ENCODE data around the gene ZHX3. TPM values are rescaled to one million over a fixed set of nuclear protein-coding genes. Genes with fewer than 3 reads are reported as not detected.
A peak's percentile ranks its signal among the peaks of the same experiment; 100 is the strongest.

ZHX3 gene
- total RNA-seq, 1 donor from 2014 or later = 26.8 TPM

GRCh38 chr20:41275301-41275731 is 42.2 kb downstream of the ZHX3 start:
- no peak for DNase-seq (ENCODE audit: extremely low spot score in 2 of 2)
- TF ChIP-seq POLR2A (IDR thresholded peaks at IDR 0.05) (no peak), POLR2AphosphoS5 (IDR thresholded peaks at IDR 0.05; ENCODE audit: insufficient read depth in 1 of 2, low read depth in 1 of 2) (no peak)
- TF ChIP-seq, protein P1, sequence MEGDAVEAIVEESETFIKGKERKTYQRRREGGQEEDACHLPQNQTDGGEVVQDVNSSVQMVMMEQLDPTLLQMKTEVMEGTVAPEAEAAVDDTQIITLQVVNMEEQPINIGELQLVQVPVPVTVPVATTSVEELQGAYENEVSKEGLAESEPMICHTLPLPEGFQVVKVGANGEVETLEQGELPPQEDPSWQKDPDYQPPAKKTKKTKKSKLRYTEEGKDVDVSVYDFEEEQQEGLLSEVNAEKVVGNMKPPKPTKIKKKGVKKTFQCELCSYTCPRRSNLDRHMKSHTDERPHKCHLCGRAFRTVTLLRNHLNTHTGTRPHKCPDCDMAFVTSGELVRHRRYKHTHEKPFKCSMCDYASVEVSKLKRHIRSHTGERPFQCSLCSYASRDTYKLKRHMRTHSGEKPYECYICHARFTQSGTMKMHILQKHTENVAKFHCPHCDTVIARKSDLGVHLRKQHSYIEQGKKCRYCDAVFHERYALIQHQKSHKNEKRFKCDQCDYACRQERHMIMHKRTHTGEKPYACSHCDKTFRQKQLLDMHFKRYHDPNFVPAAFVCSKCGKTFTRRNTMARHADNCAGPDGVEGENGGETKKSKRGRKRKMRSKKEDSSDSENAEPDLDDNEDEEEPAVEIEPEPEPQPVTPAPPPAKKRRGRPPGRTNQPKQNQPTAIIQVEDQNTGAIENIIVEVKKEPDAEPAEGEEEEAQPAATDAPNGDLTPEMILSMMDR (IDR thresholded peaks at IDR 0.05) = no peak
- H3K4me3 ChIP-seq = no peak overlapping the region
- no peak overlapping the region for H3K27ac ChIP-seq
- H3K27me3 ChIP-seq = no peaks in the 10 kb centered on the region
- peaks cover 5% of the 10 kb centered on the region for H3K4me1 ChIP-seq
- no peaks in the 10 kb centered on the region for H3K36me3 ChIP-seq
- H3K9me3 ChIP-seq = no peaks in the 10 kb centered on the region
- intact Hi-C loops (cut with DNase I) = no loop called here

- Histone ChIP-seq H3K4me3 (no peak overlapping the region), H3K4me1 (peaks cover 4% of the 10 kb centered on the region), H3K36me3 (no peaks in the 10 kb centered on the region), H3K27ac (no peak overlapping the region), H3K9me3 (no peaks in the 10 kb centered on the region), H3K27me3 (no peaks in the 10 kb centered on the region)
- DNase-seq (ENCODE audit: extremely low spot score in 2 of 2) = no peak
- no peak for TF ChIP-seq POLR2AphosphoS5 (IDR thresholded peaks at IDR 0.05; ENCODE audit: insufficient read depth in 1 of 2, low read depth in 1 of 2)
- no peak for TF ChIP-seq POLR2A (IDR thresholded peaks at IDR 0.05)
- TF ChIP-seq, protein P1 (IDR thresholded peaks at IDR 0.05) = no peak
- intact Hi-C loops (cut with DNase I) = no loop called here
Measured at GRCh38 chr20:41274152-41274551, 43.4 kb downstream of the ZHX3 start.

DNA sequence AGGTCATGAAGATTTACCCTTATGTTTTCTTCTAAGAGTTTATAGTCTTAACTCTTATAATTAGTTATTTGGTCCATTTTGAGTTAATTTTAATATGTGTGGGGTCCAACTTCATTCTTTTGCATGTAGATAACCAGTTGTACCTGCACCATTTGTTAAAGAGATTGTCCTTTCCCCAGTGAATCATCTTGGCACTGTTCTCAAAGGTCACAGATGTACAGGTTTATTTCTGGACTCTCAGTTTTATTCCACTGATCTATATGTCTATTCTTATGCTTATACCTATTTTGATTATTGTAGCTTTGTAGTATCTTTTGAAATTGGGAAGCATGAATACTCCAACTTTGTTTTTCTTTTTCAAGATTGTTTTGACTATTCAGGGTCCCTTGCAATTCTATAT is 44.1 kb downstream of the ZHX3 start:
- Histone ChIP-seq H3K27ac (no peak overlapping the region), H3K4me1 (peaks cover 11% of the 10 kb centered on the region), H3K27me3 (no peaks in the 10 kb centered on the region), H3K9me3 (no peaks in the 10 kb centered on the region), H3K4me3 (no peak overlapping the region), H3K36me3 (no peaks in the 10 kb centered on the region)
- intact Hi-C loops (cut with DNase I) = no loop called here
- no peak for DNase-seq (ENCODE audit: extremely low spot score in 2 of 2)
- TF ChIP-seq, protein P1 (IDR thresholded peaks at IDR 0.05) = no peak
- TF ChIP-seq POLR2A (IDR thresholded peaks at IDR 0.05) (no peak), POLR2AphosphoS5 (IDR thresholded peaks at IDR 0.05; ENCODE audit: insufficient read depth in 1 of 2, low read depth in 1 of 2) (no peak)

DNA sequence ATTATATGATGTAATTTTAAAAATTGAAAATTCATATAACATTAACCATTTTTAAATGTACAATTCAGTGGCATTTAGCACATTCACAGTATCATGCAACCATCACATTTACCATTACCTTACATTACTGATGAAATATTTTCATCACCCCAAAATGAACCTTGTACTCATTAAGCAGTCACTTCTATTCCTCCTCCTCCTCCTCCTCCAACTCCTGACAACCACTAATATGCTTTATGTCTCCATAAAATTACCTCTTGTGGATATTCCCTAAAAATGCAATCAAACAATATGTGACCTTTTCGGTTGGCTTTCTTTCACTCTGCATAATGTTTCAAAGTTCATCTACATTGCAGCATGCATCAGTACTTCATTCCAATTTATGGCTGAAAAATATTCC is 45.2 kb downstream of the ZHX3 start:
- H3K9me3 ChIP-seq = no peaks in the 10 kb centered on the region
- H3K27me3 ChIP-seq = no peaks in the 10 kb centered on the region
- no peak overlapping the region for H3K4me3 ChIP-seq
- no peaks in the 10 kb centered on the region for H3K36me3 ChIP-seq
- intact Hi-C loops (cut with DNase I) = no loop called here
- peaks cover 11% of the 10 kb centered on the region for H3K4me1 ChIP-seq
- no peak for DNase-seq (ENCODE audit: extremely low spot score in 2 of 2)
- no peak overlapping the region for H3K27ac ChIP-seq
- TF ChIP-seq POLR2A (IDR thresholded peaks at IDR 0.05) (no peak), POLR2AphosphoS5 (IDR thresholded peaks at IDR 0.05; ENCODE audit: insufficient read depth in 1 of 2, low read depth in 1 of 2) (no peak)
- TF ChIP-seq, protein P1 (IDR thresholded peaks at IDR 0.05) = no peak

- Histone ChIP-seq H3K36me3 (no peaks in the 10 kb centered on the region), H3K4me1 (peaks cover 11% of the 10 kb centered on the region), H3K9me3 (no peaks in the 10 kb centered on the region), H3K27me3 (no peaks in the 10 kb centered on the region), H3K27ac (peak overlapping the region; percentile 64), H3K4me3 (no peak overlapping the region)
- intact Hi-C loops (cut with DNase I) = no loop called here
- TF ChIP-seq, protein P1 (IDR thresholded peaks at IDR 0.05) = no peak
- TF ChIP-seq POLR2A (IDR thresholded peaks at IDR 0.05) (no peak), POLR2AphosphoS5 (IDR thresholded peaks at IDR 0.05; ENCODE audit: insufficient read depth in 1 of 2, low read depth in 1 of 2) (no peak)
- DNase-seq (ENCODE audit: extremely low spot score in 2 of 2) = no peak
Measured at GRCh38 chr20:41268917-41269652, 48.4 kb downstream of the ZHX3 start.
